Measurements from ENCODE around the gene MKX.

Gene MKX

DNA sequence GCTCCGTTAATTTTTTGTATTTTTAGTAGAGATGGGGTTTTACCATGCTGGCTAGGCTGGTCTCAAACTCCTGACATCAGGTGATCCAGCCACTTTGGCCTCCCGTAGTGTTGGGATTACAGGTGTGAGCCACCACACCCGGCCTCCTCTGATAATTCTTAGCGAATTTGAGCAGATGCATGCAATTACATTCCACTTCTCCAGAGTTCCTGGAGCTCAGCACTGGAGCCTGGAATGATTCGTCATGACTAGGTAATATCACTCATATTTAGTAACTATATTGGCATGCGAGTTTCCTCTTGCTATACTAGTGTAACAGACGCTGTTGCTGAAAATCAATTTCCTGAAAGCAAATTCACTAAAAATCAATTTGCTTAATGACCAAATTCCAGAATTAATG is 86.8 kb downstream of the MKX start:
- H3K4me3 ChIP-seq (ENCODE audit: low read depth, low read length), result no peak overlapping the region
- TF ChIP-seq CTCF (IDR thresholded peaks at IDR 0.05; ENCODE audit: low read depth, low read length, missing control alignments), result no peak
- DNase-seq (ENCODE audit: low read depth), result no peak

GRCh38 chr10:27655296-27655695 is 90.3 kb downstream of the MKX start:
- no peak overlapping the region for H3K4me3 ChIP-seq (ENCODE audit: low read depth, low read length)
- DNase-seq (ENCODE audit: low read depth), result no peak
- TF ChIP-seq CTCF (IDR thresholded peaks at IDR 0.05; ENCODE audit: low read depth, low read length, missing control alignments), result no peak

DNA sequence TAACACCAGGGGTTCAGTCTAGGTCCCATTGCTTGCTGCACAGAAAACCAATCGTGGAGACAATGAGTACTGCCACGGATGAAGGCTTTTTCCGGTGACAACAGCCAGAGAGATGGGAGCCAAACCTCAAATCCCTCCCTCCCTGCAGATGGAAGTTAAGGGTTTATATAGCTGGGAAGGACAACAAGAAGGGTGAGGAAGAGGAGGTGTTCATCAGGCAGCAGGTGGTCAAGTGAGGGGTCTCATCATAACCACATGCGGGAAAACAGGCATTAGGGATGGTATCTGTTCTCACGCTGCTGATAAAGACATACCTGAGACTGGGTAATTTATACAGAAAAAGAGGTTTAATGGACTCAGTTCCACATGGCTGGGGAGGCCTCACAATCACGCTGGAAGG is 91.3 kb downstream of the MKX start:
- no peak overlapping the region for H3K4me3 ChIP-seq (ENCODE audit: low read depth, low read length)
- no peak for DNase-seq (ENCODE audit: low read depth)
- TF ChIP-seq CTCF (IDR thresholded peaks at IDR 0.05; ENCODE audit: low read depth, low read length, missing control alignments), result no peak

GRCh38 chr10:27646604-27647175 is 98.9 kb downstream of the MKX start:
- DNase-seq (ENCODE audit: low read depth), result no peak
- no peak for TF ChIP-seq CTCF (IDR thresholded peaks at IDR 0.05; ENCODE audit: low read depth, low read length, missing control alignments)
- no peak overlapping the region for H3K4me3 ChIP-seq (ENCODE audit: low read depth, low read length)

GRCh38 chr10:27646194-27646593 is 99.4 kb downstream of the MKX start:
- no peak for TF ChIP-seq CTCF (IDR thresholded peaks at IDR 0.05; ENCODE audit: low read depth, low read length, missing control alignments)
- DNase-seq (ENCODE audit: low read depth), result no peak
- no peak overlapping the region for H3K4me3 ChIP-seq (ENCODE audit: low read depth, low read length)

DNA sequence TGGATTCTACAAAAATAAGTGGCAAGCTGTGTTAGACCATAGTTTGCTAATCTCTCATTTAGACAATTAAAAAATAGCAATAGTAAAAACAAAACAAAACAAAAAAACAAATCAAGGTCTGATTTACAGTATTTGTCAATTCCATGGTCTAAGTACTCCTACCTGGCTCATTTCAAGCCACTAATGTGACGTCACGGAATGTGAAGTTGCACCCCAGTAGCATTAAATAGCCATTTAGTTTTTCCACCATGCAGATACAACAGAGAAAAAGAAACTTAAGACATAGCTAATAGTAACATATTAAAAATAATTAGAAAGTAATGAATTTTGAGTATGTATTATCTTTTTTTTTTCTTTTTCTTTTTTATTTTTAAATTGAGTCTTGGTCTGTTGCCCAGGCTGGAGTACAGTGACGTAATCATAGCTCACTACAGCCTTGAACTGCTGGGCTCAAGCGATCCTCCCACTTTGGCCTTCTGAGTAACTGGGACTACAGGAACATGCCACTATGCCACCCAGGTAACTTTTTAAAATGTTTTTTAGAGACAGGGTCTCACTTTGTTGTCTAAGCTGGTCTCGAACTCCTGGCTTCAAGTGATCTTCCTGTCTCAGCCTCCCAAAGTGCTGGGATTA is 101.2 kb downstream of the MKX start:
- DNase-seq (ENCODE audit: low read depth), result no peak
- TF ChIP-seq CTCF (IDR thresholded peaks at IDR 0.05; ENCODE audit: low read depth, low read length, missing control alignments), result no peak
- H3K4me3 ChIP-seq (ENCODE audit: low read depth, low read length), result no peak overlapping the region

DNA sequence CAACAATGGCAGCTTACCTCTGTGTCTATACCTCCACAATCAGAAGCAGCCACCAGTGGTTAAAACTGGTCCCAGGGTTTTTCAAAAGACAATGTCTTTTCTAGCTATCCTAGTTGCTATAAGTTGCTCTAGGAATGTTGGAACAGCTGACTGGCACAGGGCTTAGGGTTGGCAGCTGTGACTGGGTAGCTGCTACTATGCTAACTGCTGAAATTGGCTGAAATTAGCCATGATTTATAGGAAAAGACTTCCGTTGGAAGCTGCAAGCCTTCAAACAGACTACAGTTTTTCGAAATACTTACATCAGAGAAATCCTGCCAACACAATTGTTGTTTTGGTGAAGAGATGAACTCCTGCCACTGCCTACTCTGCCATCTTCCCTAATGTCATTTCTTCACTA is 102.3 kb downstream of the MKX start:
- no peak overlapping the region for H3K4me3 ChIP-seq (ENCODE audit: low read depth, low read length)
- DNase-seq (ENCODE audit: low read depth), result no peak
- TF ChIP-seq CTCF (IDR thresholded peaks at IDR 0.05; ENCODE audit: low read depth, low read length, missing control alignments), result no peak

Measured in GM12864 (cell line).